Keratinocyte (primary cell): Measurements from ENCODE around the gene KLRD1. TPM values are rescaled to one million over a fixed set of nuclear protein-coding genes. Genes with fewer than 3 reads are reported as not detected.
A peak's percentile ranks its signal among the peaks of the same experiment; 100 is the strongest.

ENCODE experiments used
- DNase-seq: peaks from one replicate; pipeline ENCODE4 v3.0.0-alpha.2; 2011; ENCODE audit warnings: low read depth, missing footprints, low spot score
- FAIRE-seq: peaks from 2 replicates; lab custom pipeline; 2011; peaks lifted over from hg19 to GRCh38; lab: Jason Lieb, UNC
- H2AFZ ChIP-seq: 2 replicates; pipeline ENCODE4 v1.6.0; 2012; ENCODE audit warnings: low read length, control low read depth, inconsistent platforms; ENCODE audit not compliant: control insufficient read depth
- H3K27ac ChIP-seq: 2 replicates; pipeline ENCODE4 v1.5.1; 2011; ENCODE audit warnings: low read length; ENCODE audit not compliant: control insufficient read depth, insufficient read depth
- H3K27me3 ChIP-seq: 3 replicates; pipeline ENCODE4 v1.6.0; 2011; ENCODE audit warnings: low read length; ENCODE audit not compliant: control insufficient read depth, insufficient read depth; ENCODE audit errors: extremely low read depth
- H3K36me3 ChIP-seq, 2 experiments: 2 replicates in 1 of 2; 3 replicates in 1 of 2; pipeline ENCODE4 v1.5.1; 2011; ENCODE audit warnings: low read length in 2 of 2, mild to moderate bottlenecking in 1 of 2; ENCODE audit not compliant: control insufficient read depth in 2 of 2, insufficient read depth in 2 of 2; ENCODE audit errors: extremely low read depth in 1 of 2
- H3K4me1 ChIP-seq: 3 replicates; pipeline ENCODE4 v1.5.1; 2011; ENCODE audit warnings: low read length; ENCODE audit not compliant: control insufficient read depth, insufficient read depth; ENCODE audit errors: extremely low read depth
- H3K4me2 ChIP-seq: 3 replicates; pipeline ENCODE4 v1.6.0; 2011; ENCODE audit warnings: low read depth, low read length; ENCODE audit not compliant: control insufficient read depth, insufficient read depth; ENCODE audit errors: extremely low read depth
- H3K4me3 ChIP-seq, 3 experiments: fragments of 200-600 bp in 1 of 3; sonication (generic) in 1 of 3; 2 replicates in 2 of 3; 3 replicates in 1 of 3; pipeline ENCODE4 v1.5.1; 2011 to 2016; ENCODE audit warnings: low read length in 3 of 3, mild to moderate bottlenecking in 3 of 3, control low read depth in 2 of 3, inconsistent platforms in 1 of 3, low read depth in 1 of 3, mixed read lengths in 1 of 3, mixed run types in 1 of 3, moderate library complexity in 1 of 3; ENCODE audit not compliant: control insufficient read depth in 2 of 3, insufficient read depth in 2 of 3; ENCODE audit errors: extremely low read depth in 1 of 3
- H3K79me2 ChIP-seq: 2 replicates; pipeline ENCODE4 v1.6.0; 2012; ENCODE audit warnings: low read length; ENCODE audit not compliant: control insufficient read depth, insufficient read depth
- H3K9ac ChIP-seq: 3 replicates; pipeline ENCODE4 v1.6.0; 2011; ENCODE audit warnings: low read length; ENCODE audit not compliant: control insufficient read depth, insufficient read depth; ENCODE audit errors: extremely low read depth
- H3K9me1 ChIP-seq: 3 replicates; pipeline ENCODE4 v1.6.0; 2011; ENCODE audit warnings: low read length; ENCODE audit not compliant: control insufficient read depth, insufficient read depth; ENCODE audit errors: extremely low read depth
- H3K9me3 ChIP-seq: 2 replicates; pipeline ENCODE4 v1.5.1; 2012; ENCODE audit warnings: low read depth, low read length; ENCODE audit not compliant: control insufficient read depth
- H4K20me1 ChIP-seq: 3 replicates; pipeline ENCODE4 v1.6.0; 2011; ENCODE audit warnings: low read length; ENCODE audit not compliant: control insufficient read depth, insufficient read depth; ENCODE audit errors: extremely low read depth
- CTCF ChIP-seq, 3 experiments: IDR thresholded peaks in 1 of 3; conservative IDR thresholded peaks in 1 of 3; optimal IDR thresholded peaks in 1 of 3; 2 replicates in 2 of 3; 3 replicates in 1 of 3; pipeline versions ENCODE3 to v1.5.1; 2011; ENCODE audit warnings: low read length in 3 of 3, mild to moderate bottlenecking in 3 of 3, moderate library complexity in 2 of 3, control low read depth in 1 of 3, inconsistent platforms in 1 of 3; ENCODE audit not compliant: insufficient read depth in 2 of 3; ENCODE audit errors: extremely low read depth in 1 of 3
- EZH2 ChIP-seq: IDR thresholded peaks from one replicate; pipeline ENCODE4 v1.6.1; 2012; ENCODE audit warnings: inconsistent platforms, mild to moderate bottlenecking, low read length, moderate library complexity
- dilution Hi-C: fragments of 300-500 bp; cut with MboI; formaldehyde crosslinking; loops from one replicate; pipeline ENCODE4 v1.7.0; 2020; ENCODE audit warnings: low sequenced_read_pairs; ENCODE audit not compliant: extremely low pct_ligation_motif_present
- polyA plus RNA-seq, 5 experiments: library from polyadenylated mRNA; depleted of rRNA in 3 of 5; stranded (reverse) in 3 of 5; stranded (forward) in 1 of 5; unstranded in 1 of 5; fragments of >200 nt; gene quantifications; 1 replicate in 1 of 5; 2 replicates in 3 of 5; 3 replicates in 1 of 5; pipeline versions ENCODE4 v1.2.1 to v1.2.3, GENCODE V29; 2011 to 2012; ENCODE audit warnings: missing spikeins in 2 of 5, low read depth in 1 of 5, low replicate concordance in 1 of 5

The KLRD1 gene
- polyA plus RNA-seq, 1 donor (not counting 4 experiments of a cell fraction or from before 2014, with no cell fraction given): under 0.01 TPM

- Histone ChIP-seq H3K4me3 (no peak overlapping the region), H3K79me2 (peaks cover 2% of the 10 kb centered on the region), H3K4me1 (peaks cover 32% of the 10 kb centered on the region), H4K20me1 (no peaks in the 10 kb centered on the region), H2AFZ (no peak overlapping the region), H3K27me3 (no peaks in the 10 kb centered on the region), H3K9me1 (no peaks in the 10 kb centered on the region), H3K9me3 (no peaks in the 10 kb centered on the region), H3K9ac (no peak overlapping the region), H3K27ac (no peak overlapping the region), H3K36me3 (no peaks in the 10 kb centered on the region), H3K4me2 (no peak overlapping the region)
- FAIRE-seq: no peak
- dilution Hi-C loops: no loop called here
- TF ChIP-seq EZH2 (no peak), CTCF (optimal IDR thresholded peaks at IDR 0.05 in 1 of 3, IDR thresholded peaks at IDR 0.05 in 1 of 3, conservative IDR thresholded peaks at IDR 0.05 in 1 of 3; ENCODE audit: extremely low read depth in 1 of 3, insufficient read depth in 2 of 3, low read length in 3 of 3) (no peak)
- no peak for DNase-seq
These were observed 51.3 kb downstream of the KLRD1 start for GRCh38 chr12:10358969-10359368.

DNA sequence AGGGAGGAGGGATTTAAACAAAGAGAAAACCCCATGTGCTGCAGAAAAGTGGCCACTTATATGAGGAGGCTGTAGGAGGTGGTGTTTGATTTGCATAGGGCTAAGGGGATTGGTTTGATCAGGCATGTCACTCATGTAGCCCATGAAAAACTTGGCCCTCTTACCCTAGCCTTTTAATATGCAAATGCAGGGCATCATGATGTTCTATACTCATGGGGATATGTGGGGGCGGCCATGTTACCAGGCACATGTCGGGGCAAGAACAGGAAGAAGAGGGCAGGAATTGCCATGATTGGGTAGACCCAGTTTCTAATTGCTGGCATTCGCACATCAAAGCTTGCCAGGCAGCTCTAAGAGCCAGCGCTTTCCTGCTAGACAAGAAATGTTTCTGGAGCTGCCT lies 53.4 kb downstream of the KLRD1 start:
- no peaks in the 10 kb centered on the region for H3K27me3 ChIP-seq
- H3K4me2 ChIP-seq: peak overlapping the region; percentile 90
- H3K4me1 ChIP-seq: peaks cover 39% of the 10 kb centered on the region
- H3K4me3 ChIP-seq: no peak overlapping the region
- no peaks in the 10 kb centered on the region for H3K9me1 ChIP-seq
- FAIRE-seq (peak; percentile 49), DNase-seq (no peak)
- H3K9ac ChIP-seq: peak overlapping the region; percentile 45
- TF ChIP-seq EZH2 (no peak), CTCF (optimal IDR thresholded peaks at IDR 0.05 in 1 of 3, IDR thresholded peaks at IDR 0.05 in 1 of 3, conservative IDR thresholded peaks at IDR 0.05 in 1 of 3; ENCODE audit: extremely low read depth in 1 of 3, insufficient read depth in 2 of 3, low read length in 3 of 3) (no peak)
- peaks cover 10% of the 10 kb centered on the region for H3K79me2 ChIP-seq
- dilution Hi-C loops: no loop called here
- no peaks in the 10 kb centered on the region for H3K9me3 ChIP-seq
- peak overlapping the region; percentile 91 for H3K27ac ChIP-seq
- no peaks in the 10 kb centered on the region for H4K20me1 ChIP-seq
- H2AFZ ChIP-seq: peak overlapping the region; percentile 4
- H3K36me3 ChIP-seq: no peaks in the 10 kb centered on the region
